Measurements from ENCODE around the gene NBAS. TPM values are rescaled to one million over a fixed set of nuclear protein-coding genes. Genes with fewer than 3 reads are reported as not detected.
"Not testable (repeated sequence)": the region's sequence is repeated elsewhere in the genome, so short reads cannot be mapped to it uniquely, and the experiment has no call there.

Gene NBAS
- total RNA-seq, 1 experiment from 2014 or later, result 27.9 TPM

GRCh38 chr2:15352363-15352762 is 208.8 kb downstream of the NBAS start:
- no peak for DNase-seq
- Histone ChIP-seq H3K27me3 (no peaks in the 10 kb centered on the region), H3K36me3 (0 out of 2 replicates have a peak, but pooled peaks cover 2% of the 10 kb centered on the region), H3K9me3 (no peaks in the 10 kb centered on the region), H3K4me3 (no peak overlapping the region)

GRCh38 chr2:15348636-15349035 is 212.5 kb downstream of the NBAS start:
- Histone ChIP-seq H3K36me3 (no peaks in the 10 kb centered on the region), H3K4me3 (no peak overlapping the region), H3K9me3 (no peaks in the 10 kb centered on the region; the same call in 1 of the 2 replicates), H3K27me3 (no peaks in the 10 kb centered on the region)
- no peak for DNase-seq

- Histone ChIP-seq H3K9me3 (no peaks in the 10 kb centered on the region; the same call in 1 of the 2 replicates), H3K4me3 (no peak overlapping the region), H3K36me3 (no peaks in the 10 kb centered on the region), H3K27me3 (no peaks in the 10 kb centered on the region)
- DNase-seq, result no peak
Observed at GRCh38 chr2:15348045-15348444, 213.1 kb downstream of the NBAS start.

- DNase-seq, result no peak
- Histone ChIP-seq H3K36me3 (no peaks in the 10 kb centered on the region; the same call in 1 of the 2 replicates), H3K27me3 (no peaks in the 10 kb centered on the region), H3K9me3 (no peaks in the 10 kb centered on the region; the same call in 1 of the 2 replicates), H3K4me3 (no peak overlapping the region)
Observed at GRCh38 chr2:15346624-15347023, 214.5 kb downstream of the NBAS start.

- no peaks in the 10 kb centered on the region for H3K27me3 ChIP-seq
- H3K36me3 ChIP-seq, result no peaks in the 10 kb centered on the region; the same call in 1 of the 2 replicates
- H3K9me3 ChIP-seq, result no peaks in the 10 kb centered on the region
- DNase-seq, result no peak
- H3K4me3 ChIP-seq, result no peak overlapping the region
Observed at GRCh38 chr2:15337996-15338666, 223.0 kb downstream of the NBAS start.

- DNase-seq, result no peak
- peaks cover 8% of the 10 kb centered on the region for H3K36me3 ChIP-seq
- H3K9me3 ChIP-seq, result no peaks in the 10 kb centered on the region
- H3K27me3 ChIP-seq, result no peaks in the 10 kb centered on the region
- H3K4me3 ChIP-seq, result no peak overlapping the region
Observed at GRCh38 chr2:15334644-15335326, 226.3 kb downstream of the NBAS start.

GRCh38 chr2:15331787-15332186 is 229.3 kb downstream of the NBAS start:
- Histone ChIP-seq H3K9me3 (no peaks in the 10 kb centered on the region), H3K27me3 (no peaks in the 10 kb centered on the region), H3K36me3 (peaks cover 10% of the 10 kb centered on the region), H3K4me3 (no peak overlapping the region)
- no peak for DNase-seq

GRCh38 chr2:15325296-15325695 is 235.8 kb downstream of the NBAS start:
- H3K27me3 ChIP-seq, result no peaks in the 10 kb centered on the region
- peaks cover 5% of the 10 kb centered on the region; the same call in 1 of the 2 replicates for H3K36me3 ChIP-seq
- 0 out of 2 replicates have a peak, but pooled peaks cover 3% of the 10 kb centered on the region for H3K9me3 ChIP-seq
- DNase-seq, result no peak
- no peak overlapping the region for H3K4me3 ChIP-seq

GRCh38 chr2:15323227-15323626 is 237.9 kb downstream of the NBAS start:
- 0 out of 2 replicates have a peak, but pooled peaks cover 3% of the 10 kb centered on the region for H3K9me3 ChIP-seq
- no peaks in the 10 kb centered on the region for H3K27me3 ChIP-seq
- no peak for DNase-seq
- no peak overlapping the region for H3K4me3 ChIP-seq
- H3K36me3 ChIP-seq, result no peaks in the 10 kb centered on the region

- DNase-seq, H3K36me3 ChIP-seq, H3K27me3 ChIP-seq, H3K4me3 ChIP-seq, H3K9me3 ChIP-seq: not testable (repeated sequence)
Observed at GRCh38 chr2:15321481-15321880, 239.7 kb downstream of the NBAS start.

- H3K9me3 ChIP-seq, result 0 out of 2 replicates have a peak, but pooled peaks cover 3% of the 10 kb centered on the region
- no peak for DNase-seq
- H3K27me3 ChIP-seq, result no peaks in the 10 kb centered on the region
- no peak overlapping the region for H3K4me3 ChIP-seq
- H3K36me3 ChIP-seq, result no peaks in the 10 kb centered on the region
Observed at GRCh38 chr2:15316370-15316814, 244.7 kb downstream of the NBAS start.

- DNase-seq, result no peak
- H3K36me3 ChIP-seq, result no peaks in the 10 kb centered on the region
- no peak overlapping the region for H3K4me3 ChIP-seq
- H3K27me3 ChIP-seq, result no peaks in the 10 kb centered on the region
- 0 out of 2 replicates have a peak, but pooled peaks cover under 1% of the 10 kb centered on the region for H3K9me3 ChIP-seq
Observed at GRCh38 chr2:15315411-15315810, 245.7 kb downstream of the NBAS start.

GRCh38 chr2:15313657-15314056 is 247.5 kb downstream of the NBAS start:
- Histone ChIP-seq H3K36me3 (no peaks in the 10 kb centered on the region), H3K9me3 (no peaks in the 10 kb centered on the region), H3K27me3 (no peaks in the 10 kb centered on the region), H3K4me3 (no peak overlapping the region)
- DNase-seq, result no peak

GRCh38 chr2:15311926-15312325 is 249.2 kb downstream of the NBAS start:
- no peak for DNase-seq
- Histone ChIP-seq H3K9me3 (no peaks in the 10 kb centered on the region), H3K27me3 (no peaks in the 10 kb centered on the region), H3K4me3 (no peak overlapping the region), H3K36me3 (no peaks in the 10 kb centered on the region)

- Histone ChIP-seq H3K9me3 (no peaks in the 10 kb centered on the region), H3K4me3 (no peak overlapping the region), H3K27me3 (no peaks in the 10 kb centered on the region), H3K36me3 (no peaks in the 10 kb centered on the region)
- no peak for DNase-seq
Observed at GRCh38 chr2:15311201-15311907, 249.8 kb downstream of the NBAS start.

- DNase-seq, result no peak
- Histone ChIP-seq H3K36me3 (no peaks in the 10 kb centered on the region; the same call in none of the 2 replicates), H3K4me3 (no peak overlapping the region), H3K27me3 (no peaks in the 10 kb centered on the region), H3K9me3 (no peaks in the 10 kb centered on the region)
Observed at GRCh38 chr2:15307526-15307925, 253.6 kb downstream of the NBAS start.

- DNase-seq, result no peak
- H3K4me3 ChIP-seq, result no peak overlapping the region
- H3K9me3 ChIP-seq, result no peaks in the 10 kb centered on the region
- no peaks in the 10 kb centered on the region for H3K27me3 ChIP-seq
- H3K36me3 ChIP-seq, result no peaks in the 10 kb centered on the region; the same call in none of the 2 replicates
Observed at GRCh38 chr2:15306706-15307105, 254.4 kb downstream of the NBAS start.
